Measurements from ENCODE around the gene POT1.

DNA sequence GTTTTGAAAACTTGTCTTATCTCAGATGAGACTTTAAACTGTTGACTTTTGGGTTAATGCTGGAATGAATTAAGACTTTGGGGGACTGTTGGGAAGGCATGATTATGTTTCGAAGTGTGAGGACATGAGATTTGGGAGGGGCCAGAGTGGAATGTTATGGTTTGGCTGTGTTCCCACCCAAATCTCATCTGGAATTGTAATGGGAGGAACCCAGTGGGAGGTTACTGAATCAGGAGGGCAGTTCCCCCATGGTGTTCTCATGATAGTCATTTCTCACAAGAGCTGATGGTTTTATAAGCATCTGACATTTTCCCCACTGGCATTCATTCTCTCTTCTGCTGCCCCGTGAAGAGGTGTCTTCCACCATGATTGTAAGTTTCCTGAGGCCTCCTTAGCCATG, 13.8 kb upstream of the POT1 start:
- TF ChIP-seq POLR2A (IDR thresholded peaks at IDR 0.05) (no peak), CTCF (IDR thresholded peaks at IDR 0.05 in 8 of 11, conservative IDR thresholded peaks at IDR 0.05 in 3 of 11) (no peak), POLR2AphosphoS5 (IDR thresholded peaks at IDR 0.05) (no peak)

Measured in spleen (tissue), 7 donors.